ENCODE results near the gene GSG1L.

Gene GSG1L

GRCh38 chr16:27803775-27804549 lies 259.6 kb downstream of the GSG1L start:
- H3K27me3 ChIP-seq (ENCODE audit: control insufficient read depth, insufficient read depth, low read length): peaks cover 30% of the 10 kb centered on the region
- H3K36me3 ChIP-seq (ENCODE audit: insufficient read depth, low read length): no peaks in the 10 kb centered on the region
- no peak overlapping the region for H3K9ac ChIP-seq (ENCODE audit: low read depth, low read length)
- no peak overlapping the region for H3K4me2 ChIP-seq (ENCODE audit: low read length)
- no peaks in the 10 kb centered on the region for H3K4me1 ChIP-seq (ENCODE audit: control insufficient read depth, insufficient read depth, low read length)
- H3K9me3 ChIP-seq (replicated peaks; ENCODE audit: low read length): no peaks in the 10 kb centered on the region
- H3K4me3 ChIP-seq (ENCODE audit: low read length): no peak overlapping the region

- Histone ChIP-seq H3K9me3 (replicated peaks; ENCODE audit: low read length) (no peaks in the 10 kb centered on the region), H3K4me1 (ENCODE audit: control insufficient read depth, insufficient read depth, low read length) (no peaks in the 10 kb centered on the region), H3K27me3 (ENCODE audit: control insufficient read depth, insufficient read depth, low read length) (peaks cover 30% of the 10 kb centered on the region), H3K9ac (ENCODE audit: low read depth, low read length) (no peak overlapping the region), H3K4me2 (ENCODE audit: low read length) (no peak overlapping the region), H3K4me3 (ENCODE audit: low read length) (no peak overlapping the region), H3K36me3 (ENCODE audit: insufficient read depth, low read length) (no peaks in the 10 kb centered on the region)
Observed at GRCh38 chr16:27802664-27803439, 260.7 kb downstream of the GSG1L start.

GRCh38 chr16:27801289-27801945 lies 262.1 kb downstream of the GSG1L start:
- H3K4me3 ChIP-seq (ENCODE audit: low read length): no peak overlapping the region
- H3K4me1 ChIP-seq (ENCODE audit: control insufficient read depth, insufficient read depth, low read length): no peaks in the 10 kb centered on the region
- H3K9me3 ChIP-seq (replicated peaks; ENCODE audit: low read length): no peaks in the 10 kb centered on the region
- H3K4me2 ChIP-seq (ENCODE audit: low read length): no peak overlapping the region
- no peaks in the 10 kb centered on the region for H3K36me3 ChIP-seq (ENCODE audit: insufficient read depth, low read length)
- H3K27me3 ChIP-seq (ENCODE audit: control insufficient read depth, insufficient read depth, low read length): peaks cover 27% of the 10 kb centered on the region
- H3K9ac ChIP-seq (ENCODE audit: low read depth, low read length): no peak overlapping the region

GRCh38 chr16:27800817-27801216 lies 262.7 kb downstream of the GSG1L start:
- Histone ChIP-seq H3K4me1 (ENCODE audit: control insufficient read depth, insufficient read depth, low read length) (no peaks in the 10 kb centered on the region), H3K4me2 (ENCODE audit: low read length) (no peak overlapping the region), H3K9me3 (replicated peaks; ENCODE audit: low read length) (no peaks in the 10 kb centered on the region), H3K4me3 (ENCODE audit: low read length) (no peak overlapping the region), H3K36me3 (ENCODE audit: insufficient read depth, low read length) (no peaks in the 10 kb centered on the region), H3K27me3 (ENCODE audit: control insufficient read depth, insufficient read depth, low read length) (peaks cover 22% of the 10 kb centered on the region), H3K9ac (ENCODE audit: low read depth, low read length) (no peak overlapping the region)

GRCh38 chr16:27799896-27800295 lies 263.6 kb downstream of the GSG1L start:
- no peak overlapping the region for H3K9ac ChIP-seq (ENCODE audit: low read depth, low read length)
- no peaks in the 10 kb centered on the region for H3K9me3 ChIP-seq (replicated peaks; ENCODE audit: low read length)
- no peaks in the 10 kb centered on the region for H3K4me1 ChIP-seq (ENCODE audit: control insufficient read depth, insufficient read depth, low read length)
- no peak overlapping the region for H3K4me2 ChIP-seq (ENCODE audit: low read length)
- H3K4me3 ChIP-seq (ENCODE audit: low read length): no peak overlapping the region
- H3K27me3 ChIP-seq (ENCODE audit: control insufficient read depth, insufficient read depth, low read length): peaks cover 22% of the 10 kb centered on the region
- H3K36me3 ChIP-seq (ENCODE audit: insufficient read depth, low read length): no peaks in the 10 kb centered on the region

- H3K9me3 ChIP-seq (replicated peaks; ENCODE audit: low read length): no peaks in the 10 kb centered on the region
- no peak overlapping the region for H3K4me3 ChIP-seq (ENCODE audit: low read length)
- H3K4me2 ChIP-seq (ENCODE audit: low read length): no peak overlapping the region
- H3K9ac ChIP-seq (ENCODE audit: low read depth, low read length): no peak overlapping the region
- H3K36me3 ChIP-seq (ENCODE audit: insufficient read depth, low read length): no peaks in the 10 kb centered on the region
- peaks cover 19% of the 10 kb centered on the region for H3K27me3 ChIP-seq (ENCODE audit: control insufficient read depth, insufficient read depth, low read length)
- no peaks in the 10 kb centered on the region for H3K4me1 ChIP-seq (ENCODE audit: control insufficient read depth, insufficient read depth, low read length)
Observed at GRCh38 chr16:27798241-27798640, 265.3 kb downstream of the GSG1L start.

GRCh38 chr16:27795992-27796614 lies 267.4 kb downstream of the GSG1L start:
- no peaks in the 10 kb centered on the region for H3K9me3 ChIP-seq (replicated peaks; ENCODE audit: low read length)
- H3K4me1 ChIP-seq (ENCODE audit: control insufficient read depth, insufficient read depth, low read length): no peaks in the 10 kb centered on the region
- no peaks in the 10 kb centered on the region for H3K36me3 ChIP-seq (ENCODE audit: insufficient read depth, low read length)
- H3K4me2 ChIP-seq (ENCODE audit: low read length): no peak overlapping the region
- no peak overlapping the region for H3K9ac ChIP-seq (ENCODE audit: low read depth, low read length)
- H3K27me3 ChIP-seq (ENCODE audit: control insufficient read depth, insufficient read depth, low read length): peaks cover 5% of the 10 kb centered on the region
- no peak overlapping the region for H3K4me3 ChIP-seq (ENCODE audit: low read length)

- H3K4me2 ChIP-seq (ENCODE audit: low read length): no peak overlapping the region
- H3K4me3 ChIP-seq (ENCODE audit: low read length): no peak overlapping the region
- no peaks in the 10 kb centered on the region for H3K4me1 ChIP-seq (ENCODE audit: control insufficient read depth, insufficient read depth, low read length)
- no peak overlapping the region for H3K9ac ChIP-seq (ENCODE audit: low read depth, low read length)
- no peaks in the 10 kb centered on the region for H3K9me3 ChIP-seq (replicated peaks; ENCODE audit: low read length)
- H3K27me3 ChIP-seq (ENCODE audit: control insufficient read depth, insufficient read depth, low read length): no peaks in the 10 kb centered on the region
- no peaks in the 10 kb centered on the region for H3K36me3 ChIP-seq (ENCODE audit: insufficient read depth, low read length)
Observed at GRCh38 chr16:27793249-27793622, 270.3 kb downstream of the GSG1L start.

GRCh38 chr16:27792486-27793248 lies 270.8 kb downstream of the GSG1L start:
- peaks cover 6% of the 10 kb centered on the region for H3K27me3 ChIP-seq (ENCODE audit: control insufficient read depth, insufficient read depth, low read length)
- H3K4me3 ChIP-seq (ENCODE audit: low read length): no peak overlapping the region
- no peaks in the 10 kb centered on the region for H3K36me3 ChIP-seq (ENCODE audit: insufficient read depth, low read length)
- no peak overlapping the region for H3K4me2 ChIP-seq (ENCODE audit: low read length)
- H3K9ac ChIP-seq (ENCODE audit: low read depth, low read length): no peak overlapping the region
- no peaks in the 10 kb centered on the region for H3K4me1 ChIP-seq (ENCODE audit: control insufficient read depth, insufficient read depth, low read length)
- no peaks in the 10 kb centered on the region for H3K9me3 ChIP-seq (replicated peaks; ENCODE audit: low read length)

GRCh38 chr16:27791404-27791719 lies 272.2 kb downstream of the GSG1L start:
- Histone ChIP-seq H3K9ac (ENCODE audit: low read depth, low read length) (no peak overlapping the region), H3K4me1 (ENCODE audit: control insufficient read depth, insufficient read depth, low read length) (no peaks in the 10 kb centered on the region)

More at GRCh38 chr16:27791404-27791719, 272.2 kb downstream of the GSG1L start:
- H3K27me3 ChIP-seq (ENCODE audit: control insufficient read depth, insufficient read depth, low read length): peaks cover 6% of the 10 kb centered on the region
- no peak overlapping the region for H3K4me2 ChIP-seq (ENCODE audit: low read length)
- H3K36me3 ChIP-seq (ENCODE audit: insufficient read depth, low read length): no peaks in the 10 kb centered on the region
- no peaks in the 10 kb centered on the region for H3K9me3 ChIP-seq (replicated peaks; ENCODE audit: low read length)
- H3K4me3 ChIP-seq (ENCODE audit: low read length): no peak overlapping the region
